HepG2 (cell line): ENCODE data around the gene BAHCC1. TPM values are rescaled to one million over a fixed set of nuclear protein-coding genes. Genes with fewer than 3 reads are reported as not detected.
A peak's percentile ranks its signal among the peaks of the same experiment; 100 is the strongest.

Experiments
- CBFB ChIP-seq: sonication (generic); formaldehyde crosslinking; IDR thresholded peaks from 2 replicates; pipeline ENCODE4 v1.4.0; 2020; ENCODE audit warnings: missing genetic modification reagents
- IKZF1 ChIP-seq: fragments of 450-650 bp; IDR thresholded peaks from 2 replicates; pipeline ENCODE4 v1.7.1; 2016
- KDM2A ChIP-seq: sonication (generic); formaldehyde crosslinking; IDR thresholded peaks from 2 replicates; pipeline ENCODE4 v1.4.0; 2020; ENCODE audit warnings: low read depth, missing genetic modification reagents, borderline replicate concordance
- KDM3A ChIP-seq: IDR thresholded peaks from 2 replicates; pipeline ENCODE4 v1.6.1; 2018; ENCODE audit warnings: low read depth, missing compliant biosample characterization
- MEIS2 ChIP-seq: sonication (generic); formaldehyde crosslinking; IDR thresholded peaks from 2 replicates; pipeline ENCODE4 v1.9.0; 2021; ENCODE audit warnings: mild to moderate bottlenecking, missing genetic modification reagents
- SMARCE1 ChIP-seq: fragments of 450-650 bp; IDR thresholded peaks from 2 replicates; pipeline ENCODE4 v1.6.1; 2017; ENCODE audit warnings: borderline replicate concordance
- SOX5 ChIP-seq: IDR thresholded peaks from 2 replicates; pipeline ENCODE4 v1.6.1; 2016; ENCODE audit warnings: borderline replicate concordance
- SOX6 ChIP-seq, 2 experiments: fragments of 450-650 bp in 1 of 2; sonication (generic) in 1 of 2; formaldehyde crosslinking in 1 of 2; IDR thresholded peaks; 2 replicates each; pipeline versions ENCODE4 v1.4.0 to v1.6.1; 2017 to 2020; ENCODE audit warnings: antibody characterized with exemption in 1 of 2, mild to moderate bottlenecking in 1 of 2, missing genetic modification reagents in 1 of 2
- ZNF44 ChIP-seq: sonication (generic); formaldehyde crosslinking; IDR thresholded peaks from 2 replicates; pipeline ENCODE4 v1.5.1; 2020; ENCODE audit warnings: mild to moderate bottlenecking, missing genetic modification reagents
- polyA plus RNA-seq, 8 experiments: library from polyadenylated mRNA; depleted of rRNA in 3 of 8; stranded (reverse) in 7 of 8; unstranded in 1 of 8; fragments of >200 nt; fragmentation: Illumina TruSeq in 4 of 8; extraction: Trizol in 4 of 8; gene quantifications; 2 replicates each; pipeline versions ENCODE4 v1.2.1 to v1.2.3, GENCODE V29; 2011 to 2016; ENCODE audit warnings: low read depth in 4 of 8, missing spikeins in 1 of 8, mixed read lengths in 1 of 8; ENCODE audit not compliant: insufficient read depth in 1 of 8
- total RNA-seq, 5 experiments: library from RNA; depleted of rRNA; stranded (reverse); fragments of >200 nt; fragmentation: Illumina TruSeq; extraction: Trizol; gene quantifications; 2 replicates each; pipeline ENCODE4 v1.2.3, GENCODE V29; 2016; ENCODE audit warnings: low read depth in 1 of 5
- TF ChIP-seq, protein P1 (sequence below): sonication (generic); formaldehyde crosslinking; IDR thresholded peaks from 2 replicates; pipeline ENCODE4 v1.4.0; 2020; ENCODE audit warnings: low read depth, mild to moderate bottlenecking, missing genetic modification reagents
- TF ChIP-seq, protein P2 (sequence below): IDR thresholded peaks from 2 replicates; pipeline ENCODE4 v1.6.1; 2016; ENCODE audit warnings: low read depth
- TF ChIP-seq, protein P3 (sequence below): conservative IDR thresholded peaks from 2 replicates; pipeline ENCODE4 v1.6.1; 2018; ENCODE audit warnings: missing genetic modification reagents
- TF ChIP-seq, protein P4 (sequence below), 2 experiments: fragments of 450-650 bp in 1 of 2; sonication (generic) in 1 of 2; formaldehyde crosslinking; IDR thresholded peaks; 2 replicates each; pipeline versions ENCODE4 v1.5.0 to v1.8.0; 2020 to 2022; ENCODE audit warnings: mild to moderate bottlenecking in 1 of 2, missing genetic modification reagents in 1 of 2
- TF ChIP-seq, protein P5 (sequence below): IDR thresholded peaks from 2 replicates; pipeline ENCODE4 v1.6.1; 2016; ENCODE audit warnings: missing biosample characterization, missing genetic modification reagents, low read depth
- TF ChIP-seq, protein P6 (sequence below): sonication (generic); formaldehyde crosslinking; IDR thresholded peaks from 2 replicates; pipeline ENCODE4 v1.5.0; 2020; ENCODE audit warnings: mild to moderate bottlenecking, missing genetic modification reagents
- TF ChIP-seq, protein P7 (sequence below): sonication (generic); formaldehyde crosslinking; IDR thresholded peaks from 2 replicates; pipeline ENCODE4 v1.5.0; 2020; ENCODE audit warnings: missing genetic modification reagents

BAHCC1 gene
- total and polyA plus RNA-seq, 2 of the 13 experiments (the other 11 are each of a cell fraction or from before 2014, with no cell fraction given) = 1.4 to 1.7 TPM

DNA sequence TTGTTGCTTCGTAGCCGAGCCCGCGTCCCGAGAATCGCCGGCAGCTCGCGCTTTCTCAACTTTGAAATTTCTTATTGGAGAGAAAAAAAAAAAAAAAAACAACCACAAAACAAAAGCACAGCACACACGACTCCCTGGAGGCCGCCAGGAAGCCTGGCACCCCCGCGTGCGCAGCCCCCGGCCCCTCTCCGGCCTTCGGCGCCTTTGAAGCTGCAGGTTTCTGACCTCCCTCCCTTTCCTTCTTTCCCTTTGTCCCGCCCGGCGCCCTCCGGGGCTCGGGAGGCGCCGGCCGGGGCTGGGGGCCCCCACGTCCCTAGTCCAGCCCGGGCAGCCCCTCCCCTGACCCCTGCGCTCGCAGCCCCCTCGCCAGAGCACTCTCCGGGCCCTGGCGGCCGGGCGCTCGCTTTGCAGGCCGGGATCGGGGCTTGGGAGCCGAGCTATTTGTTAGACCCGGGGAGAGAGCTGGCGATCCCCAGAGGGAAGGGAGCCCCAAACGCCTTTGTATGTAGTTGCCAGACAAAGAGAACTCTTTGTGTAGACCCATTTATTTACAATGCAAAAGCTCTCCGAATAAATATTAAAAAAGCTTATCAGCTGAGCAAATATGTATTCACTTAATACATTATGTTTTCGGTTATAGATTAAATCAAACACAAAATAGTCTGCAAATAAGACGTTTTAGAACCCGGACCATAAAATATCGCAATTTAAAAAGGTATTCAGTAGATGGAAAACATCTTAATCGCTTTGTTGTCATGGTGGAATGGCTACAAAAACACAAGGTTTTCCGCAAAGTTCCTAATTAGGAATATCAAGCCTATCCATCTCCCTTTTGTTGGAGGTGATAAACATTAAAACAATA is 2.3 kb downstream of the BAHCC1 start (continued):
- TF ChIP-seq KDM2A (CRISPR knock-in tag) (peak; percentile 50; the same call in 1 of the 2 replicates), SMARCE1 (no peak), ZNF44 (CRISPR knock-in tag) (0 out of 2 replicates have a peak, but pooled peaks have one; percentile 51), KDM3A (CRISPR knock-in tag) (peak; percentile 62; the same call in 1 of the 2 replicates), SOX6 (IDR thresholded peaks at IDR 0.05) (no peak), SOX6 (CRISPR knock-in tag; IDR thresholded peaks at IDR 0.05) (peak; percentile 90), MEIS2 (no peak), IKZF1 (no peak), CBFB (CRISPR knock-in tag) (peak; percentile 51; the same call in 1 of the 2 replicates), SOX5 (CRISPR knock-in tag) (peak; percentile 86; the same call in 1 of the 2 replicates)
- TF ChIP-seq, protein P1, sequence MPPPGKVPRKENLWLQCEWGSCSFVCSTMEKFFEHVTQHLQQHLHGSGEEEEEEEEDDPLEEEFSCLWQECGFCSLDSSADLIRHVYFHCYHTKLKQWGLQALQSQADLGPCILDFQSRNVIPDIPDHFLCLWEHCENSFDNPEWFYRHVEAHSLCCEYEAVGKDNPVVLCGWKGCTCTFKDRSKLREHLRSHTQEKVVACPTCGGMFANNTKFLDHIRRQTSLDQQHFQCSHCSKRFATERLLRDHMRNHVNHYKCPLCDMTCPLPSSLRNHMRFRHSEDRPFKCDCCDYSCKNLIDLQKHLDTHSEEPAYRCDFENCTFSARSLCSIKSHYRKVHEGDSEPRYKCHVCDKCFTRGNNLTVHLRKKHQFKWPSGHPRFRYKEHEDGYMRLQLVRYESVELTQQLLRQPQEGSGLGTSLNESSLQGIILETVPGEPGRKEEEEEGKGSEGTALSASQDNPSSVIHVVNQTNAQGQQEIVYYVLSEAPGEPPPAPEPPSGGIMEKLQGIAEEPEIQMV = no peak
- TF ChIP-seq, protein P2, sequence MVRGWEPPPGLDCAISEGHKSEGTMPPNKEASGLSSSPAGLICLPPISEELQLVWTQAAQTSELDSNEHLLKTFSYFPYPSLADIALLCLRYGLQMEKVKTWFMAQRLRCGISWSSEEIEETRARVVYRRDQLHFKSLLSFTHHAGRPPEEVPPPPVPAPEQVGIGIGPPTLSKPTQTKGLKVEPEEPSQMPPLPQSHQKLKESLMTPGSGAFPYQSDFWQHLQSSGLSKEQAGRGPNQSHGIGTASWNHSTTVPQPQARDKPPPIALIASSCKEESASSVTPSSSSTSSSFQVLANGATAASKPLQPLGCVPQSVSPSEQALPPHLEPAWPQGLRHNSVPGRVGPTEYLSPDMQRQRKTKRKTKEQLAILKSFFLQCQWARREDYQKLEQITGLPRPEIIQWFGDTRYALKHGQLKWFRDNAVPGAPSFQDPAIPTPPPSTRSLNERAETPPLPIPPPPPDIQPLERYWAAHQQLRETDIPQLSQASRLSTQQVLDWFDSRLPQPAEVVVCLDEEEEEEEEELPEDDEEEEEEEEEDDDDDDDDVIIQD (CRISPR knock-in tag) = no peak
- TF ChIP-seq, protein P3, sequence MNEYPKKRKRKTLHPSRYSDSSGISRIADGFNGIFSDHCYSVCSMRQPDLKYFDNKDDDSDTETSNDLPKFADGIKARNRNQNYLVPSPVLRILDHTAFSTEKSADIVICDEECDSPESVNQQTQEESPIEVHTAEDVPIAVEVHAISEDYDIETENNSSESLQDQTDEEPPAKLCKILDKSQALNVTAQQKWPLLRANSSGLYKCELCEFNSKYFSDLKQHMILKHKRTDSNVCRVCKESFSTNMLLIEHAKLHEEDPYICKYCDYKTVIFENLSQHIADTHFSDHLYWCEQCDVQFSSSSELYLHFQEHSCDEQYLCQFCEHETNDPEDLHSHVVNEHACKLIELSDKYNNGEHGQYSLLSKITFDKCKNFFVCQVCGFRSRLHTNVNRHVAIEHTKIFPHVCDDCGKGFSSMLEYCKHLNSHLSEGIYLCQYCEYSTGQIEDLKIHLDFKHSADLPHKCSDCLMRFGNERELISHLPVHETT (CRISPR knock-in tag) = 0 out of 2 replicates have a peak, but pooled peaks have one; percentile 51
- TF ChIP-seq, protein P4, sequence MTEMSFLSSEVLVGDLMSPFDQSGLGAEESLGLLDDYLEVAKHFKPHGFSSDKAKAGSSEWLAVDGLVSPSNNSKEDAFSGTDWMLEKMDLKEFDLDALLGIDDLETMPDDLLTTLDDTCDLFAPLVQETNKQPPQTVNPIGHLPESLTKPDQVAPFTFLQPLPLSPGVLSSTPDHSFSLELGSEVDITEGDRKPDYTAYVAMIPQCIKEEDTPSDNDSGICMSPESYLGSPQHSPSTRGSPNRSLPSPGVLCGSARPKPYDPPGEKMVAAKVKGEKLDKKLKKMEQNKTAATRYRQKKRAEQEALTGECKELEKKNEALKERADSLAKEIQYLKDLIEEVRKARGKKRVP (CRISPR knock-in tag; IDR thresholded peaks at IDR 0.05) = no peak
- TF ChIP-seq, protein P5, sequence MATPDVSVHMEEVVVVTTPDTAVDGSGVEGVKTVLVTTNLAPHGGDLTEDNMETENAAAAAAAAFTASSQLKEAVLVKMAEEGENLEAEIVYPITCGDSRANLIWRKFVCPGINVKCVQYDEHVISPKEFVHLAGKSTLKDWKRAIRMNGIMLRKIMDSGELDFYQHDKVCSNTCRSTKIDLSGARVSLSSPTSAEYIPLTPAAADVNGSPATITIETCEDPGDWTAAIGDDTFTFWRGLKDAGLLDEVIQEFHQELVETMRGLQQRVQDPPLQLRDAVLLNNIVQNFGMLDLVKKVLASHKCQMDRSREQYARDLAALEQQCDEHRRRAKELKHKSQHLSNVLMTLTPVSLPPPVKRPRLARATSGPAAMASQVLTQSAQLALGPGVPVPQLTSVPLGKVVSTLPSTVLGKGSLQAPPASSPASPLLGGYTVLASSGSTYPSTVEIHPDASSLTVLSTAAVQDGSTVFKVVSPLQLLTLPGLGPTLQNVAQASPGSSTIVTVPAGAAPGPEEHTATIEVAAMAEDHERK = no peak
- TF ChIP-seq, protein P6, sequence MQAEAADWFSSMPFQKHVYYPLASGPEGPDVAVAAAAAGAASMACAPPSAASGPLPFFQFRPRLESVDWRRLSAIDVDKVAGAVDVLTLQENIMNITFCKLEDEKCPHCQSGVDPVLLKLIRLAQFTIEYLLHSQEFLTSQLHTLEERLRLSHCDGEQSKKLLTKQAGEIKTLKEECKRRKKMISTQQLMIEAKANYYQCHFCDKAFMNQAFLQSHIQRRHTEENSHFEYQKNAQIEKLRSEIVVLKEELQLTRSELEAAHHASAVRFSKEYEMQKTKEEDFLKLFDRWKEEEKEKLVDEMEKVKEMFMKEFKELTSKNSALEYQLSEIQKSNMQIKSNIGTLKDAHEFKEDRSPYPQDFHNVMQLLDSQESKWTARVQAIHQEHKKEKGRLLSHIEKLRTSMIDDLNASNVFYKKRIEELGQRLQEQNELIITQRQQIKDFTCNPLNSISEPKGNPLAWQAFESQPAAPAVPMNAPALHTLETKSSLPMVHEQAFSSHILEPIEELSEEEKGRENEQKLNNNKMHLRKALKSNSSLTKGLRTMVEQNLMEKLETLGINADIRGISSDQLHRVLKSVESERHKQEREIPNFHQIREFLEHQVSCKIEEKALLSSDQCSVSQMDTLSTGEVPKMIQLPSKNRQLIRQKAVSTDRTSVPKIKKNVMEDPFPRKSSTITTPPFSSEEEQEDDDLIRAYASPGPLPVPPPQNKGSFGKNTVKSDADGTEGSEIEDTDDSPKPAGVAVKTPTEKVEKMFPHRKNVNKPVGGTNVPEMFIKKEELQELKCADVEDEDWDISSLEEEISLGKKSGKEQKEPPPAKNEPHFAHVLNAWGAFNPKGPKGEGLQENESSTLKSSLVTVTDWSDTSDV = no peak
- TF ChIP-seq, protein P7, sequence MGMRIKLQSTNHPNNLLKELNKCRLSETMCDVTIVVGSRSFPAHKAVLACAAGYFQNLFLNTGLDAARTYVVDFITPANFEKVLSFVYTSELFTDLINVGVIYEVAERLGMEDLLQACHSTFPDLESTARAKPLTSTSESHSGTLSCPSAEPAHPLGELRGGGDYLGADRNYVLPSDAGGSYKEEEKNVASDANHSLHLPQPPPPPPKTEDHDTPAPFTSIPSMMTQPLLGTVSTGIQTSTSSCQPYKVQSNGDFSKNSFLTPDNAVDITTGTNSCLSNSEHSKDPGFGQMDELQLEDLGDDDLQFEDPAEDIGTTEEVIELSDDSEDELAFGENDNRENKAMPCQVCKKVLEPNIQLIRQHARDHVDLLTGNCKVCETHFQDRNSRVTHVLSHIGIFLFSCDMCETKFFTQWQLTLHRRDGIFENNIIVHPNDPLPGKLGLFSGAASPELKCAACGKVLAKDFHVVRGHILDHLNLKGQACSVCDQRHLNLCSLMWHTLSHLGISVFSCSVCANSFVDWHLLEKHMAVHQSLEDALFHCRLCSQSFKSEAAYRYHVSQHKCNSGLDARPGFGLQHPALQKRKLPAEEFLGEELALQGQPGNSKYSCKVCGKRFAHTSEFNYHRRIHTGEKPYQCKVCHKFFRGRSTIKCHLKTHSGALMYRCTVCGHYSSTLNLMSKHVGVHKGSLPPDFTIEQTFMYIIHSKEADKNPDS (CRISPR knock-in tag) = no peak
